Fibroblast of lung (primary cell): ENCODE results near the gene NAA38. TPM values are rescaled to one million over a fixed set of nuclear protein-coding genes. Genes with fewer than 3 reads are reported as not detected.

Experiments used
- DNase-seq, 2 donors: peaks; one replicate each; pipeline versions ENCODE4 v3.0.0 to v3.0.0-alpha.2; 2010; ENCODE audit warnings: low read depth in 2 of 2
- H2AFZ ChIP-seq: 2 replicates; pipeline ENCODE4 v1.5.1; 2012; ENCODE audit warnings: low read length, control low read depth, inconsistent platforms
- H3K27ac ChIP-seq: 2 replicates; pipeline ENCODE4 v1.5.1; 2011; ENCODE audit warnings: low read length, control low read depth; ENCODE audit not compliant: insufficient read depth
- H3K27me3 ChIP-seq: 2 replicates; pipeline ENCODE4 v1.5.1; 2011; ENCODE audit warnings: mild to moderate bottlenecking, low read length; ENCODE audit not compliant: control insufficient read depth, insufficient read depth
- H3K36me3 ChIP-seq: 2 replicates; pipeline ENCODE4 v1.5.1; 2011; ENCODE audit warnings: low read length; ENCODE audit not compliant: control insufficient read depth, insufficient read depth
- H3K4me1 ChIP-seq: 2 replicates; pipeline ENCODE4 v1.5.1; 2011; ENCODE audit warnings: low read length; ENCODE audit not compliant: control insufficient read depth, insufficient read depth; ENCODE audit errors: extremely low read depth
- H3K4me2 ChIP-seq: 2 replicates; pipeline ENCODE4 v1.5.1; 2011; ENCODE audit warnings: low read length, control low read depth; ENCODE audit not compliant: insufficient read depth; ENCODE audit errors: extremely low read depth
- H3K4me3 ChIP-seq, 4 experiments: fragments of 200-600 bp in 1 of 4; sonication (generic) in 1 of 4; replicated peaks in 1 of 4; 2 replicates each; pipeline ENCODE4 v1.5.1; 2011 to 2016; ENCODE audit warnings: low read length in 4 of 4, low read depth in 3 of 4, mild to moderate bottlenecking in 3 of 4, control low read depth in 2 of 4, inconsistent platforms in 1 of 4, mixed read lengths in 1 of 4; ENCODE audit not compliant: insufficient read depth in 1 of 4; ENCODE audit errors: control extremely low read depth in 1 of 4
- H3K79me2 ChIP-seq: 2 replicates; pipeline ENCODE4 v1.5.1; 2012; ENCODE audit warnings: mild to moderate bottlenecking, low read length, inconsistent platforms; ENCODE audit not compliant: control insufficient read depth, insufficient read depth
- H3K9ac ChIP-seq: 2 replicates; pipeline ENCODE4 v1.5.1; 2011; ENCODE audit warnings: mild to moderate bottlenecking, low read length, control low read depth; ENCODE audit not compliant: insufficient read depth
- H3K9me3 ChIP-seq: 2 replicates; pipeline ENCODE4 v1.5.1; 2012; ENCODE audit warnings: low read depth, low read length; ENCODE audit not compliant: control insufficient read depth, insufficient read depth
- H4K20me1 ChIP-seq: 2 replicates; pipeline ENCODE4 v1.5.1; 2011; ENCODE audit warnings: low read length; ENCODE audit not compliant: control insufficient read depth, insufficient read depth; ENCODE audit errors: extremely low read depth
- EZH2 ChIP-seq: IDR thresholded peaks from 2 replicates; pipeline ENCODE4 v1.5.1; 2012; ENCODE audit warnings: low read length, control low read depth, mild to moderate bottlenecking; ENCODE audit errors: missing control alignments
- polyA plus RNA-seq, 2 donors: library from polyadenylated mRNA; depleted of rRNA in 1 of 2; stranded (reverse) in 1 of 2; unstranded in 1 of 2; fragments of >200 nt; gene quantifications; 2 replicates each; pipeline ENCODE4 v1.2.1, GENCODE V29; 2011 to 2012; ENCODE audit warnings: missing spikeins in 1 of 2
- total RNA-seq: library from RNA; depleted of rRNA; stranded (reverse); fragments of >200 nt; gene quantifications from 2 replicates; pipeline ENCODE4 v1.2.1, GENCODE V29; 2014
- TF ChIP-seq, protein P1 (sequence below), 2 donors: IDR thresholded peaks in 1 of 2; conservative IDR thresholded peaks in 1 of 2; 1 replicate in 1 of 2; 2 replicates in 1 of 2; pipeline ENCODE4 v1.5.1; 2011 to 2012; ENCODE audit warnings: low read length in 2 of 2, control low read depth in 1 of 2, inconsistent platforms in 1 of 2, low read depth in 1 of 2, mild to moderate bottlenecking in 1 of 2

Gene NAA38
- total and polyA plus RNA-seq, 2 donors (not counting 1 experiment from before 2014, with no cell fraction given) = 31.0 to 78.9 TPM

GRCh38 chr17:7818746-7819645 is 38.4 kb downstream of the NAA38 start:
- no peak overlapping the region for H3K4me2 ChIP-seq
- H3K27ac ChIP-seq = no peak overlapping the region
- no peaks in the 10 kb centered on the region for H3K79me2 ChIP-seq
- H3K4me1 ChIP-seq = no peaks in the 10 kb centered on the region
- H3K36me3 ChIP-seq = no peaks in the 10 kb centered on the region
- H3K9ac ChIP-seq = no peak overlapping the region
- DNase-seq = no peak
- no peak overlapping the region for H2AFZ ChIP-seq
- TF ChIP-seq, protein P1, sequence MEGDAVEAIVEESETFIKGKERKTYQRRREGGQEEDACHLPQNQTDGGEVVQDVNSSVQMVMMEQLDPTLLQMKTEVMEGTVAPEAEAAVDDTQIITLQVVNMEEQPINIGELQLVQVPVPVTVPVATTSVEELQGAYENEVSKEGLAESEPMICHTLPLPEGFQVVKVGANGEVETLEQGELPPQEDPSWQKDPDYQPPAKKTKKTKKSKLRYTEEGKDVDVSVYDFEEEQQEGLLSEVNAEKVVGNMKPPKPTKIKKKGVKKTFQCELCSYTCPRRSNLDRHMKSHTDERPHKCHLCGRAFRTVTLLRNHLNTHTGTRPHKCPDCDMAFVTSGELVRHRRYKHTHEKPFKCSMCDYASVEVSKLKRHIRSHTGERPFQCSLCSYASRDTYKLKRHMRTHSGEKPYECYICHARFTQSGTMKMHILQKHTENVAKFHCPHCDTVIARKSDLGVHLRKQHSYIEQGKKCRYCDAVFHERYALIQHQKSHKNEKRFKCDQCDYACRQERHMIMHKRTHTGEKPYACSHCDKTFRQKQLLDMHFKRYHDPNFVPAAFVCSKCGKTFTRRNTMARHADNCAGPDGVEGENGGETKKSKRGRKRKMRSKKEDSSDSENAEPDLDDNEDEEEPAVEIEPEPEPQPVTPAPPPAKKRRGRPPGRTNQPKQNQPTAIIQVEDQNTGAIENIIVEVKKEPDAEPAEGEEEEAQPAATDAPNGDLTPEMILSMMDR (conservative IDR thresholded peaks at IDR 0.05 in 1 of 2, IDR thresholded peaks at IDR 0.05 in 1 of 2; ENCODE audit: low read depth in 1 of 2, low read length in 2 of 2) = no peak
- no peak for TF ChIP-seq EZH2
- H4K20me1 ChIP-seq = no peaks in the 10 kb centered on the region
- peaks cover 15% of the 10 kb centered on the region for H3K27me3 ChIP-seq
- H3K4me3 ChIP-seq = no peak overlapping the region
- H3K9me3 ChIP-seq = no peaks in the 10 kb centered on the region

DNA sequence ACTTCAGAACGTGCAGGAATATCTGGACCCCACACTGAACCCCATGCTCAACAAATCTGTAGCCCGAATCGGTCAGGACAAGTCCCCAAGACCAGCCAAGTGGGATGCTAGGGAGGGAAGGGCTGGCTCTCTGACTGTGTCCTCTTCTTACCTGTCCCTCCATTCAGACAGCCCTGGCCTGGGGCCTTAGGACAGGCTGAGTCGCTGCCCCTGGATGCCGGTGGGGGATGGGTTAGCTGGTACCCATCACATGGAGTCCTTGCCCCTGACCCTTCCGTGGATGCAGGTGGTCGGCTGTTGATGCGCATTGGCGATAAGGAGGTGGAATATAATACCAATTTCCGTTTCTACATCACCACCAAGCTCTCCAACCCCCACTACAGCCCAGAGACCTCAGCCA is 39.3 kb downstream of the NAA38 start:
- Histone ChIP-seq H3K9ac (no peak overlapping the region), H3K79me2 (no peaks in the 10 kb centered on the region), H4K20me1 (no peaks in the 10 kb centered on the region), H3K9me3 (no peaks in the 10 kb centered on the region), H3K4me1 (no peaks in the 10 kb centered on the region), H3K4me3 (no peak overlapping the region), H3K4me2 (no peak overlapping the region), H3K27ac (no peak overlapping the region), H2AFZ (no peak overlapping the region), H3K36me3 (no peaks in the 10 kb centered on the region), H3K27me3 (peaks cover 15% of the 10 kb centered on the region)
- no peak for TF ChIP-seq EZH2
- TF ChIP-seq, protein P1 (conservative IDR thresholded peaks at IDR 0.05 in 1 of 2, IDR thresholded peaks at IDR 0.05 in 1 of 2; ENCODE audit: low read depth in 1 of 2, low read length in 2 of 2) = no peak
- DNase-seq = no peak

DNA sequence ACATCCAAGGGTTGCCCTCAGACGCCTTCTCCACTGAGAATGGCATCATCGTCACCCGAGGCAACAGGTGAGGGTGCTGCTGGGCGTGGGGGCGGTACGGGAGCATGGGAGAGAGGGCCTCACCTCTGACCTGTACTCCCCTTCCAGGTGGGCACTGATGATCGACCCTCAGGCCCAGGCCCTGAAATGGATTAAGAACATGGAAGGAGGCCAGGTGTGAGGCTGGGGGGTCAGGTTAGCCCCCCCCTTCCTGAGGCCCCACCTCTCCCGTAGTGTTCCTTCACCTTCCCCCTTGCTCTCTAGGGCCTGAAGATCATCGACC is 39.8 kb downstream of the NAA38 start:
- Histone ChIP-seq H3K4me1 (no peaks in the 10 kb centered on the region), H3K4me3 (no peak overlapping the region), H3K79me2 (no peaks in the 10 kb centered on the region), H3K27me3 (peaks cover 15% of the 10 kb centered on the region), H3K36me3 (no peaks in the 10 kb centered on the region), H3K9me3 (no peaks in the 10 kb centered on the region), H3K9ac (no peak overlapping the region), H3K27ac (no peak overlapping the region), H3K4me2 (no peak overlapping the region), H4K20me1 (no peaks in the 10 kb centered on the region), H2AFZ (no peak overlapping the region)
- no peak for TF ChIP-seq EZH2
- TF ChIP-seq, protein P1 (conservative IDR thresholded peaks at IDR 0.05 in 1 of 2, IDR thresholded peaks at IDR 0.05 in 1 of 2; ENCODE audit: low read depth in 1 of 2, low read length in 2 of 2) = no peak
- DNase-seq = no peak
